Parathyroid adenoma (tissue), 2 donors: ENCODE data around the gene AATK.

Experiments
- H2AFZ ChIP-seq: fragments of 300-600 bp; sonication (generic); one replicate; pipeline ENCODE4 v1.7.0; 2017; ENCODE audit warnings: antibody characterized with exemption, mild to moderate bottlenecking
- H3K27ac ChIP-seq: fragments of 300-600 bp; sonication (generic); one replicate; pipeline ENCODE4 v1.7.0; 2017
- H3K27me3 ChIP-seq: fragments of 300-600 bp; sonication (generic); one replicate; pipeline ENCODE4 v1.7.0; 2017; ENCODE audit warnings: low read length; ENCODE audit not compliant: control insufficient read depth, insufficient read depth
- H3K36me3 ChIP-seq: fragments of 300-600 bp; sonication (generic); one replicate; pipeline ENCODE4 v1.7.0; 2017; ENCODE audit warnings: low read length; ENCODE audit not compliant: control insufficient read depth, insufficient read depth
- H3K4me1 ChIP-seq: fragments of 300-600 bp; sonication (generic); one replicate; pipeline ENCODE4 v1.7.0; 2017; ENCODE audit warnings: control low read depth
- H3K4me2 ChIP-seq: fragments of 300-600 bp; sonication (generic); one replicate; pipeline ENCODE4 v1.7.0; 2017; ENCODE audit warnings: low read length
- H3K4me3 ChIP-seq: fragments of 300-600 bp; sonication (generic); one replicate; pipeline ENCODE4 v1.7.0; 2017; ENCODE audit warnings: low read depth, low read length
- H3K79me2 ChIP-seq: fragments of 300-600 bp; sonication (generic); one replicate; pipeline ENCODE4 v1.7.0; 2017; ENCODE audit warnings: control low read depth
- H3K9ac ChIP-seq: fragments of 300-600 bp; sonication (generic); one replicate; pipeline ENCODE4 v1.7.0; 2017; ENCODE audit warnings: mild to moderate bottlenecking
- H3K9me3 ChIP-seq: fragments of 300-600 bp; sonication (generic); one replicate; pipeline ENCODE4 v1.7.0; 2017; ENCODE audit warnings: low read length; ENCODE audit not compliant: control insufficient read depth
- CTCF ChIP-seq: fragments of 300-600 bp; sonication (generic); IDR thresholded peaks from one replicate; pipeline ENCODE4 v1.7.0; 2017; ENCODE audit warnings: antibody characterized with exemption, mild to moderate bottlenecking
- donor health status: primary hyperparathyroidism.

Gene AATK

DNA sequence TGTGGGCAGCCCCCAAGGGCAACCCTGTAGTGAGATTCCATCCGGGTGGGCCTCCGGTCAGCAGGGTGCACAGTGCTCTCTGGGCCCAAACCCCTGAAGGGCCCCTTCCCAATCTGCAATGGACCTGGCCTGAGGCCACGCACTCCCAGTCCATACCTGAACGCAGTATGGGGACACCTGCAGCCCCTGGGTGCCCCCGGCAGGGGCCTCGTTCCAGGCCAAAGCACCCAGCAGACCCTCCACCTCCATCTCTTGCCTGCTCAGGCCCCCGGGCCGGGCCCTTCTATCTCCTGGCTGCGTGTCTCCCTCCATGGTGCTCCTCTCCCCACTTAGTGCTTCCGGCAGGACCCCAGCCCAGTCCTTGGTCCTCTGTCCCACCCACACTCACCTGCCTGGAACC, 17.3 kb upstream of the AATK start:
- Histone ChIP-seq H2AFZ (no peak overlapping the region), H3K9me3 (no peaks in the 10 kb centered on the region), H3K4me1 (no peaks in the 10 kb centered on the region), H3K27me3 (no peaks in the 10 kb centered on the region), H3K9ac (no peak overlapping the region), H3K79me2 (no peaks in the 10 kb centered on the region), H3K4me2 (no peak overlapping the region), H3K36me3 (no peaks in the 10 kb centered on the region), H3K4me3 (no peak overlapping the region), H3K27ac (no peak overlapping the region)
- TF ChIP-seq CTCF = no peak

DNA sequence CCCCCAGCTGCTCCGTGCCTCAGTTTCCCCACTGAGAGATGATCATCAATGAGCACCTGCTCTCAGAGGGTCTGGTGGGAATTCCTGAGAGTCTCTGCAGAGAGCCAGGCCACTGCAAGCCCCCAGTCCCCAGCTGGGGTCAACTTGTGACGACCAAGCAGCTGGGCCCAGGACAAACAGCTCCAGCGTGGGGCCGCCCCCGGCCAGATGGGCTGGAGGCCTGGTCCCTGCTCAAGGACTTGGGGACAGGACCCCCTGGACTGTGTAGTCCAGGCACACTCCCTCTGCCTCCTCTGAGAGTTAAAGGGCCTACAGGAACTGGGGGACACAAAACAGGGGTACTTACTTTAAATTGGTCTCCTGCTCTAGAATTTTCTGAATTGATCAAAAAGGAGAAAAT, 16.6 kb upstream of the AATK start:
- Histone ChIP-seq H3K36me3 (no peaks in the 10 kb centered on the region), H3K79me2 (no peaks in the 10 kb centered on the region), H3K4me2 (no peak overlapping the region), H2AFZ (no peak overlapping the region), H3K4me1 (no peaks in the 10 kb centered on the region), H3K27me3 (no peaks in the 10 kb centered on the region), H3K4me3 (no peak overlapping the region), H3K9ac (no peak overlapping the region), H3K9me3 (no peaks in the 10 kb centered on the region), H3K27ac (no peak overlapping the region)
- no peak for TF ChIP-seq CTCF

DNA sequence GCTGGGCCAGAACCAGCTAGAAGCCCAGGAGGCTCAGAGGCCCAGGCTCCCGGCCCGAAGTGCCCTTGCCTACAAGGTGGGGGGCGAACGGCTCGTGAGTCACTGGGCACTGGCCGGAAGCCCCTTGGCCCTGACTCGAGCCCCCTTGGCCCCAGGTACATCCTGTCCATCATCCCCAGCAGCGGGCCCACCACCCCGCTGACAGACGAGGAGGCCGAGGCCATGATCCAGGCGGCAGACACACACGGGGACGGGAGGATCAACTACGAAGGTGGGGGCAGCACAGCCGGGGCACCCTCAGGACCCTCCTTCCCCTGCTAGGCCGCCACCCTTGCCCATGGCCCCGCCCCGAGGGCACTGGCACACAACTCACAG, 15.8 kb upstream of the AATK start:
- Histone ChIP-seq H3K4me2 (no peak overlapping the region), H3K27me3 (no peaks in the 10 kb centered on the region), H2AFZ (no peak overlapping the region), H3K36me3 (no peaks in the 10 kb centered on the region), H3K27ac (no peak overlapping the region), H3K79me2 (no peaks in the 10 kb centered on the region), H3K4me3 (no peak overlapping the region), H3K9me3 (no peaks in the 10 kb centered on the region), H3K9ac (no peak overlapping the region), H3K4me1 (no peaks in the 10 kb centered on the region)
- no peak for TF ChIP-seq CTCF

GRCh38 chr17:81180836-81181810, 15.1 kb upstream of the AATK start:
- TF ChIP-seq CTCF = no peak
- Histone ChIP-seq H3K4me2 (no peak overlapping the region), H3K9me3 (no peaks in the 10 kb centered on the region), H3K27ac (no peak overlapping the region), H3K79me2 (no peaks in the 10 kb centered on the region), H3K9ac (no peak overlapping the region), H3K36me3 (no peaks in the 10 kb centered on the region), H2AFZ (no peak overlapping the region), H3K4me1 (no peaks in the 10 kb centered on the region), H3K27me3 (no peaks in the 10 kb centered on the region), H3K4me3 (no peak overlapping the region)

DNA sequence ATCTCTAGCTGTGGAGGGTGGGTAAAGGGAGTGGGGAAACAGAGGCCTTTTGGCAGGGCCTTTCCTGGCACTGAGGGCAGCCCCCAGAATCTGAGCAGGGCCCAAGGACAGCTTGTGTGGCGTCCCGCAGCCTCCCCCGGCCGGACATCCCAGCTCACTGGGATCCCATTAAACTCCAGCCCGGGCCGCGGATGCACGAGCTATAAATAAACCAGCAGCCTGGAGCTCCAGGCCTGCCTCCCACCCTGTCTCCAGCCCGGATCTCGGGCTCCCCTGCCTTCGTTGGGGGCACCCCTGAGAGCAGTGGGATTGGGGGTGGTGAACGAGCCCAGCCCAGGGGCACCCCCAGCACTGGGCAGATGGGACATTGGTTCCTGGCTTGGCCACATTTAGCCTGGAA, 13.8 kb upstream of the AATK start:
- Histone ChIP-seq H3K27ac (no peak overlapping the region), H3K27me3 (no peaks in the 10 kb centered on the region), H3K4me2 (no peak overlapping the region), H3K79me2 (no peaks in the 10 kb centered on the region), H2AFZ (no peak overlapping the region), H3K9ac (no peak overlapping the region), H3K9me3 (no peaks in the 10 kb centered on the region), H3K36me3 (no peaks in the 10 kb centered on the region), H3K4me3 (no peak overlapping the region), H3K4me1 (no peaks in the 10 kb centered on the region)
- no peak for TF ChIP-seq CTCF
